ENCODE measurements around the gene RNASE1. TPM values are rescaled to one million over a fixed set of nuclear protein-coding genes. Genes with fewer than 3 reads are reported as not detected.
"Not testable (repeated sequence)": the region's sequence is repeated elsewhere in the genome, so short reads cannot be mapped to it uniquely, and the experiment has no call there.

The RNASE1 gene
- total RNA-seq, 4 donors from 2014 or later: 107 to 299 (median 167) TPM

DNA sequence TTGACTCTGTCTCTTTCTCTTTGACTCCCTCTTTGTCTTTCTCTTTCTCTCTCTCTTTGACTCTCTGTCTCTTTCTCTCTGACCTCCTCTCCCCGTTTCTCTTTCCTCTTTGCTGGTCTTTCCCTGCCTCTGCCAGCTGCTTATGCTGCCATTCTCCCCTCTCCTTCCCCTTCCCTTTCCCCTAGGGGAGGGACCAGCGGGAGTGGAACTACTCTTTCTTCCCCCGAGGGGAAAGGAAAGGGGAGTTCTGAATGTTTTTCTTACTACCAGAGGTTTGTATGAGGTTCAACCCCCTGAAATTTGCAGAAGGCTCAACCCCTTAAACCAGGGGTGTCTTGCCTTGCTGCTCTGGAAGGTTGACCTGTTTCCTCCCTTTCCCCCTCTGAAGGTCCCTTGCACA is 24.7 kb upstream of the RNASE1 start:
- no peak for DNase-seq
- intact Hi-C loops (cut with DNase I; ENCODE audit: low total_unique reads): no loop called here
- Histone ChIP-seq H3K27me3 (no peaks in the 10 kb centered on the region), H3K4me1 (no peaks in the 10 kb centered on the region), H3K27ac (no peak overlapping the region), H3K36me3 (no peaks in the 10 kb centered on the region), H3K9me3 (no peaks in the 10 kb centered on the region), H3K4me3 (no peak overlapping the region)
- TF ChIP-seq, protein P1, sequence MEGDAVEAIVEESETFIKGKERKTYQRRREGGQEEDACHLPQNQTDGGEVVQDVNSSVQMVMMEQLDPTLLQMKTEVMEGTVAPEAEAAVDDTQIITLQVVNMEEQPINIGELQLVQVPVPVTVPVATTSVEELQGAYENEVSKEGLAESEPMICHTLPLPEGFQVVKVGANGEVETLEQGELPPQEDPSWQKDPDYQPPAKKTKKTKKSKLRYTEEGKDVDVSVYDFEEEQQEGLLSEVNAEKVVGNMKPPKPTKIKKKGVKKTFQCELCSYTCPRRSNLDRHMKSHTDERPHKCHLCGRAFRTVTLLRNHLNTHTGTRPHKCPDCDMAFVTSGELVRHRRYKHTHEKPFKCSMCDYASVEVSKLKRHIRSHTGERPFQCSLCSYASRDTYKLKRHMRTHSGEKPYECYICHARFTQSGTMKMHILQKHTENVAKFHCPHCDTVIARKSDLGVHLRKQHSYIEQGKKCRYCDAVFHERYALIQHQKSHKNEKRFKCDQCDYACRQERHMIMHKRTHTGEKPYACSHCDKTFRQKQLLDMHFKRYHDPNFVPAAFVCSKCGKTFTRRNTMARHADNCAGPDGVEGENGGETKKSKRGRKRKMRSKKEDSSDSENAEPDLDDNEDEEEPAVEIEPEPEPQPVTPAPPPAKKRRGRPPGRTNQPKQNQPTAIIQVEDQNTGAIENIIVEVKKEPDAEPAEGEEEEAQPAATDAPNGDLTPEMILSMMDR (IDR thresholded peaks at IDR 0.05): no peak
- no peak for TF ChIP-seq POLR2A (IDR thresholded peaks at IDR 0.05)

DNA sequence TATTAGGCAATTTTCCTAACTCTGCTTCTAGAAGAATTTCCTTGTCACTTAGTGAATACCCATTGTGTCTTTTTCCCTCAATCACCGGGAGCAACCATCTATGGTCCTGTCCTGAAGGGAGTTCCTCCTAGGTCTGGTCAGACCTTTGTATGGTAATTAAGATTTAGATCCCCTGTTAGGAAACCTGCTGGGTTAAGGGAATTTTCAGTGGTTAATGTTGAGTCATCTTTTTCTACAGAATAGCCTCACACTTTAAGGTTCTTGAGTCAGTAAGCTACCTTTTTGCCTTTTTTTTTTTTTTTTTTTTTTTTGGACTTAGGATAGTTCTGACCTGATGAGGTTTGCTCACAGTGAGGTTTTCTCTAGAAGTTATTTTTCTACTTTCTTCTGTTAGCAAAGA is 24.0 kb upstream of the RNASE1 start:
- H3K27ac ChIP-seq; H3K36me3 ChIP-seq; H3K4me3 ChIP-seq; H3K27me3 ChIP-seq; H3K4me1 ChIP-seq; intact Hi-C loops (cut with DNase I; ENCODE audit: low total_unique reads); H3K9me3 ChIP-seq; DNase-seq: not testable (repeated sequence)

DNA sequence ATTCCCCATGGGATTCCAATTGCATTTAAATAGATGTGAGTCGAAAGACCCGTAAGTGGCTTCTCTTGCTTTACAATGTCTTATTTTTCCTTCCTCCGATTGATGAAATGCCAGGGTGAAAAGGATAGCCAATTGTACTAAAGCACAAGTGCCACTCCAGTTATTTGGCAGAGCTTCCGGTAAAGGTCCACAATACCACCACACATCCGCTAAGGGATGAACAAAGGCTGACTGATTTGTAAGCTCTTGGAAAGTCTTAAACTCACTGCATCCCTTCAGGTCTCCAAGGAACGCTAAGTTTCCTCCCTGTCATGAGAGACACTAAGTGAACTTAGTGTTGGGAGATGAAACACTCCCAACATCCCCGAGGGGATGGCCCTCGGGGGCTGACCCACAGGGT is 21.2 kb upstream of the RNASE1 start:
- TF ChIP-seq, protein P1 (IDR thresholded peaks at IDR 0.05): no peak
- TF ChIP-seq POLR2A (IDR thresholded peaks at IDR 0.05): no peak
- intact Hi-C loops (cut with DNase I; ENCODE audit: low total_unique reads): no loop called here
- H3K36me3 ChIP-seq: no peaks in the 10 kb centered on the region

GRCh38 chr14:20821521-20822108 is 19.0 kb upstream of the RNASE1 start:
- H3K4me1 ChIP-seq; H3K4me3 ChIP-seq; H3K36me3 ChIP-seq; H3K9me3 ChIP-seq; H3K27me3 ChIP-seq; intact Hi-C loops (cut with DNase I; ENCODE audit: low total_unique reads); DNase-seq; H3K27ac ChIP-seq: not testable (repeated sequence)

More for the DNA sequence above, 21.2 kb upstream of the RNASE1 start:
- no peak overlapping the region for H3K27ac ChIP-seq
- no peaks in the 10 kb centered on the region for H3K27me3 ChIP-seq
- no peak for DNase-seq
- H3K4me3 ChIP-seq: no peak overlapping the region
- no peaks in the 10 kb centered on the region for H3K9me3 ChIP-seq
- no peaks in the 10 kb centered on the region for H3K4me1 ChIP-seq

DNA sequence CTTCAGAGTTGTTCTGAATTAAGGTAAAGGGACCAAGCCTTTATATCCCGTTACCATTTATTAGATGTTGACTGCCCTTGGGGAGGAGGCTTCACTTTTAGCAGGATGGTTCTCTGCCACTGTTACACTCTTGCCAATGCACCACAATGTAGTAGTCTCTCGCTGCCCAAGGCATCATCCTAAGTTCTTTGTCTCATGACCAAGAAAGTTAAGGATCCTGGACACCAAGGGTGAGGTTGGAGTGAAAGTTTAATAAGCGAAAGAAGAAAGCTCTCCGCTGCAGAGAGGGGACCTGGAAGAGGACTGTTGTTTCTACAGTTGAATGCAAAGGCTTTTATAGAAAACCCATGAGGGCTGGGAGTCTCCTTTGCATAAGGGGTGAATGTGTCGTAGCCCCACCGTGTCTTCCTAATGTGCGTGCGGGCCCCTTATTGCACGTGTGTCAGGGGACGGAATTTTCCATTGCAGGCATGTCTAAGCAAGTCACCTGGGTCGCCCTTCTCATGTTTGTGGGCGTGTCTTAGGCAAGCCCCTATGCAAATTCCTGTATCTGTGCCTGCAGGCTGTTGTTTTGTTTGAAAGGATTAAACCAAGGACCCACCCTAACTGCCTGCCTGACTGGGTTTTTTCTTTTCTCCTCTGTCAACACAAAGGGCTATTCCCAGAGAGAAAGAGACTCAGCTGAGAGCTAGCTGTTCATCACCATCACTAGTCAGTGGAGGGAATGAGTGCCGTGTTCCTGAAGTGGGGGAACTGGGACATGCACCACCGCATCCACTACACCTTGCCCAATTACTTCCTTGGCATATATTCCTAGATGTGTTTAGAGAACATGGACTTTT is 17.6 kb upstream of the RNASE1 start:
- no peak overlapping the region for H3K4me3 ChIP-seq
- no peak for DNase-seq
- intact Hi-C loops (cut with DNase I; ENCODE audit: low total_unique reads): no loop called here
- no peak overlapping the region for H3K27ac ChIP-seq
- no peaks in the 10 kb centered on the region for H3K9me3 ChIP-seq
- TF ChIP-seq, protein P1 (IDR thresholded peaks at IDR 0.05): no peak
- no peak for TF ChIP-seq POLR2A (IDR thresholded peaks at IDR 0.05)
- no peaks in the 10 kb centered on the region for H3K36me3 ChIP-seq
- no peaks in the 10 kb centered on the region for H3K27me3 ChIP-seq
- H3K4me1 ChIP-seq: no peaks in the 10 kb centered on the region

- Histone ChIP-seq H3K27me3 (no peaks in the 10 kb centered on the region), H3K4me3 (no peak overlapping the region), H3K4me1 (no peaks in the 10 kb centered on the region), H3K9me3 (no peaks in the 10 kb centered on the region), H3K36me3 (no peaks in the 10 kb centered on the region), H3K27ac (no peak overlapping the region)
- intact Hi-C loops (cut with DNase I; ENCODE audit: low total_unique reads): no loop called here
- TF ChIP-seq POLR2A (IDR thresholded peaks at IDR 0.05): no peak
- TF ChIP-seq, protein P1 (IDR thresholded peaks at IDR 0.05): no peak
- no peak for DNase-seq
These were observed 16.2 kb upstream of the RNASE1 start for GRCh38 chr14:20818861-20819260.

GRCh38 chr14:20815946-20816345 is 13.3 kb upstream of the RNASE1 start:
- H3K27ac ChIP-seq; H3K9me3 ChIP-seq; H3K4me3 ChIP-seq; DNase-seq; H3K4me1 ChIP-seq; H3K36me3 ChIP-seq; intact Hi-C loops (cut with DNase I; ENCODE audit: low total_unique reads); H3K27me3 ChIP-seq: not testable (repeated sequence)

Data from uterus (tissue), 4 donors.